HG02943 (cell line): ENCODE results near the gene KDM4C.
"Not testable (repeated sequence)": the region's sequence is repeated elsewhere in the genome, so short reads cannot be mapped to it uniquely, and the experiment has no call there.

ENCODE experiments used
- ATAC-seq: cut with Tn5 transposase; IDR thresholded peaks from one replicate; pipeline ENCODE4 v1.9.1; 2021; ENCODE audit warnings: mild to moderate bottlenecking, low read depth, moderate library complexity; ENCODE audit not compliant: unreplicated experiment

Gene KDM4C

DNA sequence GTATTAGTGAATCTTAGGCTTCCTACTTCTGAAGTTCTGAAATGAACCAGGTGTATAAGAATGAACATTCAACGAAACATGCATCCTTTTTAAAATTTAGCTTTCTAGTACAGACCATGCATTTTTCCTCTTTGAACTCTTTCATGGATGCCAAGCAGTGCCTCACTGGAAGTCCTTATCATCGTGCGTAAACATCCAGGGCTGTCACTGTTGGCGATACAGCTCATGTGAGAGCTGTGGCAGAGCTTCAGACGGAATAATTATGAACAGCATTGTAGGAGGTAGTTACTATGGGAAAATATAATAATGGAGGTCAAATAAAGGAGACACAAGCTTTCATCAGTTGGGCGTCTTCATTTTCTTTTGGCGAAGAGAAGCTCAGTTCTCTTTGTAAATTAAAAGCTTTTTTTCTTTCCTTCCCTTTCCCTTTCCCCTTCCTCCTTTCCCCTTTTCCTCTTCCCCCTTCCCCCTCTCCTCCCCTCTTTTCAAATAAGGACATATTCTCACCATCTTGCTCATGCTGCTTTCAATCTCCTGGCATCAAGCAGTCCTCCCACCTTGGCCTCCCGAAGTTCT lies 167.3 kb downstream of the KDM4C start:
- no peak for ATAC-seq

GRCh38 chr9:6925836-6926235 lies 168.1 kb downstream of the KDM4C start:
- no peak for ATAC-seq

- no peak for ATAC-seq
Observed at GRCh38 chr9:6926436-6926835, 168.7 kb downstream of the KDM4C start.

- no peak for ATAC-seq
Observed at GRCh38 chr9:6927838-6928237, 170.1 kb downstream of the KDM4C start.

DNA sequence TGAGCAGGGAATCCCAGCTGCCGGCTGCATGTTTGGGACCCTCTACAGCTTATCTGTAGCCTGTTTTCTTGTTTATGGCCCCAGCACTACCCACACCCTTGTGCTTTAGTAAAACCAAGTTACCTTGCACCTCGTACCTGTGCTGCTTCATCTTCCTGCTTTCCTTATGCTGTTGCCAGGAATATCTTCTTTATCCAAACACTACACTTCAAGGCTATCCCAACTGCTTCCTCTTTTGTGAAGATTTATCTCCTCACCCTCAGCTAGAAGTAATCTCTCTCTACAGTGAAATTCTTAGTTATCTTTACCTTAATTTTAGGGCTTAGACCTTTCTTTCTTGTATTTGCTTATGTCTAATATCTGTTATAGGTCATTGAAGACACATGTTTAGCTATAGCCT lies 171.1 kb downstream of the KDM4C start:
- ATAC-seq, result no peak

- no peak for ATAC-seq
Observed at GRCh38 chr9:6929441-6930215, 171.9 kb downstream of the KDM4C start.

- no peak for ATAC-seq
Observed at GRCh38 chr9:6930827-6931226, 173.1 kb downstream of the KDM4C start.

DNA sequence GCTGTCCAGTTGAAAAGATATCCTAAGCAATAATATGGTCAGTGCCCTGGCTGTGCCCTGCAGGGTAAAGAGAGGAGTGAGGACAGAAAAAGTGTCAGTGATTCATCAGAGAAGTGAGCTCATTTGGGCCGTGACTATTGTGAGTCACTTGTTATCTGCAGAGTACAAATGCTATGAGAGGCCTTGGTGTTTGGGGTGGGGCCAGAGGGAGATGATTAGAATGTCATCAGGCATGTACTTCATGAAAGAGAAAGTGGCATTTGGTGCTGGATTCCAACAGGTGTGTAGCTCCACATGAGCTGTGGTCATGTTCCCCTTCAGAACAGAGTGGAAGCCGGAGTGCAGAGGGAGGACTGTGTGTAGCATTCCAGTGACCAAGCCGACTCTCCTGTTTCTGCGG lies 174.1 kb downstream of the KDM4C start:
- no peak for ATAC-seq

DNA sequence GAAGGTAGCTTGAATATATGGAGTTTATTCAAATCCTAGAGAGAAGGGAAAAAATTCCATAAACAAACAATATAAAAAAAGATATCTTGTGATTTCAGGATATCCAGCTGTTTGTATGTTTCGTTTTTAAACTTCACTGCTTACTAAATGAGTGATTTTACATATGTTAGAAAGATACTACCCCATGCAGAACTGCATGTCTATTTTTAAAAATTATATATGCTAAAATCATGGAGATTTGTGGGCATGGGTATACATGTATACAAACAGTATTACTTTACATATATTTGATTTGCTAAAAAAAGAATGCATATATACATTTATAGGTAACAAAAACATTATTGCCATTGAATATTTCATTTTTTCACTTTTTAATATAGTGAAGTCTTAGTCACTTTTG lies 178.3 kb downstream of the KDM4C start:
- no peak for ATAC-seq

GRCh38 chr9:6937209-6937608 lies 179.4 kb downstream of the KDM4C start:
- no peak for ATAC-seq

DNA sequence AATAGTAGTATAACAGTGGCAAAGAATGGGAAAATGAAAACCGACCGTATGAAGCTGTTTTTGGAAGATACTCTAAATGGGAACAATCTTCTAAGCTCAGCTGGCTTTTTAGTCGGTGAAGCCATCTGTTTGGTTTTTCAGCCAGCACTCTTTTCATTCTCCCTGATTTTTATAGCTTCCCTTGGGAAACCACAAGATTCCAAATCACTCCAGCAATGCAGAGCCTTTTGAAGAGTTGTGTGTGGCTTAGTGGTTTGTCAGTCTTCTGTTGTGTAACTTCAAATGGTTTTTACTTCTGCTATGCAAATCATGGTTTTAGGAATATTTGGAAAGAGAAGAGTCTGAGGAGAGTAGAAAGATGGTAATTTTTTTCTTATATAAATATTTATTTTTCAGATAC lies 180.7 kb downstream of the KDM4C start:
- ATAC-seq, result no peak

GRCh38 chr9:6938873-6939272 lies 181.1 kb downstream of the KDM4C start:
- no peak for ATAC-seq

- ATAC-seq, result no peak
Observed at GRCh38 chr9:6941501-6941900, 183.7 kb downstream of the KDM4C start.

DNA sequence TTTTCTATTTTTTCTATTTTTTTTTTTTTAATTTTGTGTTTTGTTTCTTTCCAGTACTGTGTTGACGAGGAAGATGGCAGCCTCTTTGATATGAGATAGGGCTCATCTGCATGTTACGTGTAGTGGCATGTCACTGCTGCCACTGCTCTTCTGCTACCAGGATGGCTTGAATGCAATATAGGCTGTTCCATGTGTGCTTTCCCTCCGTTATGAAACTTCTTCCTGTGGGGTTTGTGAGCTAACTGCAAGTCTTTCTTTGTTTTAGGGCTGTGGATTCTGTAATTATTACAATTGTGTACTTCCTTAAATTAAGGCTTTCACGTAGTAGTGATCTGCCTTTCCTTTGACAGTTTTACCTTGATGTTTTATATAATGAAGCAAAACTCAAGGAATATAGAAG lies 184.6 kb downstream of the KDM4C start:
- no peak for ATAC-seq

DNA sequence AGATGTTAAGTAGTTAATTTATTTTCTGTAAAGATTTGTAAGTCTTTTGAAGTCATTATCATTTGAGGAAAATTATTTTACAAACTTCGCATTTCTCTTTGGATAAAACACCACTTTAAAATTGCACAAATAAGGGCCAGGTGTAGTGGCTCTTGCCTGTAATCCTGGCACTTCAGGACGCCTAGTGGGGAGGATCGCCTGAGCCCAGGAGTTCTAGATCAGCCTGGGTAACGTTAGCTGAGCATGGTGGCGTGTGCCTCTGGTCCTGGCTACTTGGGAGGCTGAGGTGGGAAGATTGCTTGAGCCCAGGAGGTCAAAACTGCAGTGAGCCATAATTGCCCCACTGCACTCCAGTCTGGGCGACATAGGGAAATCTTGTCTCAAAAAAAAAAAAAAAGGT lies 185.5 kb downstream of the KDM4C start:
- ATAC-seq, result no peak

GRCh38 chr9:6944093-6944551 lies 186.3 kb downstream of the KDM4C start:
- ATAC-seq, result no peak

- ATAC-seq, result no peak
Observed at GRCh38 chr9:6944896-6945295, 187.1 kb downstream of the KDM4C start.

DNA sequence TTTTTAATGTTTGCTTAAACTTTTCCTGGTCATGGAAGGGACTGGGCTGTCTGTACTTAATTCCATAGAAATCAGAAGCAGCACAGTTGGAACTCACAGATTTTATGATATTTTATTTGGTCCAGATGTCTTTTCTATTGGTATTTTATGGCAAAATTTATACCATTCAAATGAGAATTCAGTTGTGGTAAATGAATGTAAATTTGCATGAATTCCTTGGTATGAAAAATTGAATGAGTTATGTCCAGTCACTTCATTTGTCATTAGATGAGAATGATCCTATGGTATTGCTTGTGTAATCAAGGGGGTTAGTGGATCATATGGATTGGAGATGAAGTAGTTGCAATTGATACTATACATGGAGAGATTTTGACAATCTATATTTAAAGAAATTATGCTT lies 188.0 kb downstream of the KDM4C start:
- ATAC-seq, result no peak

DNA sequence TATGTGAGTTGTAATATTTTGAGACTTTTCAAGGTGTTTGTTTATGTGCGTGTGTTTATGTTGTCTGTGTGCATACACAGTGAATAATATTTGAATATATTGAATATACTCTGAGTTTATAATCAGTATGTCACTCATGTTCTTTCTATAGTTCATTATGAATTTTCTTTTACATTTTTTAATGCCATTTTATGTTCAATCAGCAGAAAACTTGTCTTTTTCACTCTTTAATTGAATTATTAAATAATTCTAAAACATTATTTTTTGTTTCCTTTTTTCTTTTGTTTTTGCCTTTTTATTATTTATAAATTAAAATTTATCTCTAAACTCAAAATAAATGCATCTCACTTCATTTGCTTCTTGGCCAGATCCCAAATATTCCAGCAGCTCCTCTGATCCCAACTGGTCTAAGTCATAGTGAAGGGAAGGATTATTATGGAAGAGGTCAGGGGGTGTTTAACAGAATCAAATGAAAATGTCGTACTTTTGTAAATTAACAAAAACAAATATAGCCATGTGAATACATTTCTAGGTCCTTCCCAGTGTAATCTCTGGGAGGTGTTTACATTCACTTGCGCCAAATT lies 188.9 kb downstream of the KDM4C start:
- ATAC-seq, result no peak

GRCh38 chr9:6948921-6949320 lies 191.1 kb downstream of the KDM4C start:
- not testable (repeated sequence) for ATAC-seq

- no peak for ATAC-seq
Observed at GRCh38 chr9:6955251-6955921, 197.6 kb downstream of the KDM4C start.
